Mesenchymal stem cell (in vitro differentiated cells and primary cell): ENCODE results near the gene EXOC1L.
"Not testable (repeated sequence)": the region's sequence is repeated elsewhere in the genome, so short reads cannot be mapped to it uniquely, and the experiment has no call there.

Experiments used
- DNase-seq: peaks from one replicate; pipeline ENCODE4 v3.0.0-alpha.2; 2013
- H2AFZ ChIP-seq: one replicate; pipeline ENCODE4 v1.6.1; 2013; ENCODE audit warnings: low read depth, mild to moderate bottlenecking, control low read depth, inconsistent platforms, low read length, moderate library complexity
- H2AK5ac ChIP-seq: 2 replicates; pipeline ENCODE4 v1.6.1; 2013; ENCODE audit warnings: low read length, moderate library complexity, mild to moderate bottlenecking, inconsistent platforms; ENCODE audit not compliant: severe bottlenecking
- H2BK120ac ChIP-seq: one replicate; pipeline ENCODE4 v1.6.1; 2013; ENCODE audit warnings: low read depth, mild to moderate bottlenecking, inconsistent platforms, low read length, moderate library complexity
- H2BK12ac ChIP-seq, 2 experiments: one replicate each; pipeline ENCODE4 v1.6.1; 2013; ENCODE audit warnings: inconsistent platforms in 2 of 2, low read length in 2 of 2, mild to moderate bottlenecking in 2 of 2, moderate library complexity in 2 of 2, control low read depth in 1 of 2
- H2BK15ac ChIP-seq: one replicate; pipeline ENCODE4 v1.6.1; 2013; ENCODE audit warnings: mild to moderate bottlenecking, low read depth, inconsistent platforms; ENCODE audit not compliant: poor library complexity, severe bottlenecking
- H2BK5ac ChIP-seq: 2 replicates; pipeline ENCODE4 v1.6.1; 2013; ENCODE audit warnings: low read depth, mild to moderate bottlenecking, low read length, control low read depth, inconsistent platforms; ENCODE audit not compliant: poor library complexity, severe bottlenecking
- H3K14ac ChIP-seq, 2 experiments: one replicate each; pipeline ENCODE4 v1.6.1; 2013; ENCODE audit warnings: inconsistent platforms in 2 of 2, low read length in 2 of 2, control low read depth in 1 of 2, mild to moderate bottlenecking in 1 of 2, moderate library complexity in 1 of 2
- H3K18ac ChIP-seq, 2 experiments: one replicate each; pipeline ENCODE4 v1.6.1; 2013; ENCODE audit warnings: inconsistent platforms in 2 of 2, low read length in 2 of 2, control low read depth in 1 of 2, low read depth in 1 of 2, mild to moderate bottlenecking in 1 of 2
- H3K23ac ChIP-seq, 2 experiments: one replicate each; pipeline ENCODE4 v1.6.1; 2013; ENCODE audit warnings: inconsistent platforms in 2 of 2, low read length in 2 of 2, mild to moderate bottlenecking in 2 of 2, moderate library complexity in 2 of 2, control low read depth in 1 of 2
- H3K27ac ChIP-seq: 2 replicates; pipeline ENCODE4 v1.5.1; 2013; ENCODE audit warnings: mild to moderate bottlenecking, moderate library complexity, low read length, control low read depth, inconsistent platforms; ENCODE audit not compliant: poor library complexity, severe bottlenecking
- H3K27me3 ChIP-seq, 2 experiments: 2 replicates each; pipeline versions ENCODE4 v1.6.1 to v1.7.0; 2013; ENCODE audit warnings: low read length in 2 of 2, mild to moderate bottlenecking in 2 of 2, moderate library complexity in 2 of 2, control low read depth in 1 of 2, inconsistent platforms in 1 of 2; ENCODE audit not compliant: control insufficient read depth in 1 of 2, insufficient read depth in 1 of 2
- H3K36me3 ChIP-seq, 2 experiments: 2 replicates each; pipeline versions ENCODE4 v1.6.1 to v1.7.0; 2013; ENCODE audit warnings: low read length in 2 of 2, control low read depth in 1 of 2, inconsistent platforms in 1 of 2, low read depth in 1 of 2, mild to moderate bottlenecking in 1 of 2; ENCODE audit not compliant: insufficient read depth in 2 of 2, control insufficient read depth in 1 of 2
- H3K4ac ChIP-seq, 2 experiments: one replicate each; pipeline ENCODE4 v1.6.1; 2013; ENCODE audit warnings: inconsistent platforms in 2 of 2, low read length in 2 of 2, mild to moderate bottlenecking in 2 of 2, moderate library complexity in 2 of 2, control low read depth in 1 of 2, low read depth in 1 of 2
- H3K4me1 ChIP-seq: 2 replicates; pipeline ENCODE4 v1.6.1; 2013; ENCODE audit warnings: low read depth, low read length, control low read depth; ENCODE audit not compliant: control insufficient read depth, insufficient read depth
- H3K4me2 ChIP-seq: 2 replicates; pipeline ENCODE4 v1.6.1; 2013; ENCODE audit warnings: low read length, mild to moderate bottlenecking, inconsistent platforms; ENCODE audit not compliant: poor library complexity, severe bottlenecking
- H3K4me3 ChIP-seq, 2 experiments: 2 replicates each; pipeline versions ENCODE4 v1.5.1 to v1.7.0; 2013; ENCODE audit warnings: low read length in 2 of 2, mild to moderate bottlenecking in 2 of 2, control low read depth in 1 of 2, low read depth in 1 of 2; ENCODE audit not compliant: insufficient read depth in 1 of 2
- H3K79me1 ChIP-seq: replicated peaks from 2 replicates; pipeline ENCODE4 v1.6.1; 2013; ENCODE audit warnings: mild to moderate bottlenecking, control low read depth, low read length, inconsistent platforms; ENCODE audit not compliant: poor library complexity, severe bottlenecking
- H3K9ac ChIP-seq: 2 replicates; pipeline ENCODE4 v1.7.0; 2013; ENCODE audit warnings: mild to moderate bottlenecking, low read length, moderate library complexity
- H3K9me3 ChIP-seq: 2 replicates; pipeline ENCODE4 v1.7.0; 2013; ENCODE audit warnings: mild to moderate bottlenecking, low read length; ENCODE audit not compliant: control insufficient read depth
- H4K8ac ChIP-seq: one replicate; pipeline ENCODE4 v1.6.1; 2013; ENCODE audit warnings: inconsistent platforms, mild to moderate bottlenecking, low read length, moderate library complexity
- H4K91ac ChIP-seq: one replicate; pipeline ENCODE4 v1.6.1; 2013; ENCODE audit warnings: mild to moderate bottlenecking, low read length, inconsistent platforms
- WGBS: methylation state at CpG from one replicate; pipeline ENCODE4 v1.1.7; 2013; ENCODE audit warnings: mixed read lengths; 5-methylcytosine and 5-hydroxymethylcytosine counted together

The EXOC1L gene

GRCh38 chr4:55842312-55842711, 22.7 kb downstream of the EXOC1L start:
- not testable (repeated sequence) for H4K91ac ChIP-seq, H3K4me1 ChIP-seq, H3K9ac ChIP-seq, H2AK5ac ChIP-seq, H3K36me3 ChIP-seq, H2AFZ ChIP-seq, H3K9me3 ChIP-seq, H3K4me3 ChIP-seq, H2BK15ac ChIP-seq, H2BK5ac ChIP-seq, H3K14ac ChIP-seq, H2BK12ac ChIP-seq, H3K27me3 ChIP-seq, H4K8ac ChIP-seq, H3K18ac ChIP-seq, H3K79me1 ChIP-seq, H3K27ac ChIP-seq, H3K4me2 ChIP-seq, H3K23ac ChIP-seq, DNase-seq, H3K4ac ChIP-seq, H2BK120ac ChIP-seq
- WGBS: 9% methylated on average over 4 of the region's 10 CpGs

DNA sequence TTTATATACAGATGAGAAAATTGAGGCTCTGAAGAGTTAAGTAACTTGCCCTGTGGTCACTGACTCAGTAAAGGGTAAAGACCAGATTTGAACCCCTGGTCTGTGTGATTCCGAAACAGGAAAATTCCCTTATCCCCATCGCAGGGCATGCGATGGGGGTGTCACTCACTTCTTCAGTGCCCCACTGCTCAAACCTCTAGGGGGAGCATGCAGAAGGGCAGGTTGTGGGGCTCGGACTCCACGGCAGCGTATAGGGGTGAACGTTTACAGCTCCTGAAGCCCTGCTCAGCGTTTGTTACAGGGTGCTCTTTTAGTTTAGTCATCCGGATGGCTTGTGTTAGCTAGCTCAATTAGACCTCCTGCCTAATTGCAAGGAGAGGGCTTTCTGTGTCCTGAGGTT, 30.1 kb downstream of the EXOC1L start:
- 85% methylated on average over 9 of the region's 9 CpGs for WGBS
- Histone ChIP-seq H2BK12ac (no peak overlapping the region), H3K18ac (no peak overlapping the region)

DNA sequence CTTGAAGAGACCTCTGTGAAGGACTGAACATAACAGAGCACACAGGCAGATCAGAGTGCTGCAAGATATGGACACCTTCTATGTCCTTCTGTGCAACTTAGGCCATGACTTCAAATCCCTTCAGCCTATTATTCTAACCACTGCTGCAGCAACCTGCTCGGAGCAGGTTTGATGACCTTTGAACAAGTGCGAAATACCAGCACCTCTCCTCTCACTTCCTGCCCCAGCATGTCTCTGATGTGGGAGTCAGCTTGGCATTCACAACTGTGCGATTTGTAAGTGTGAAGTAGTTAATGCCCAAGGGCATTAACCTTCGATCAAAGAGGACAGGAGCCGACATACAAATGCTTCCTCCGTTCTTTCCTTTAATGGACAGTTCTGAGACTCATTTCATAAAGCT, 32.3 kb downstream of the EXOC1L start:
- no peak overlapping the region for H3K18ac ChIP-seq
- peaks cover 8% of the 10 kb centered on the region for H3K79me1 ChIP-seq
- no peaks in the 10 kb centered on the region for H3K9me3 ChIP-seq
- no peaks in the 10 kb centered on the region for H3K36me3 ChIP-seq
- H3K27ac ChIP-seq: no peak overlapping the region
- H3K27me3 ChIP-seq: no peaks in the 10 kb centered on the region
- H2BK120ac ChIP-seq: no peak overlapping the region
- no peak overlapping the region for H2BK5ac ChIP-seq
- DNase-seq: no peak
- no peak overlapping the region for H3K4ac ChIP-seq
- no peak overlapping the region for H3K4me3 ChIP-seq
- no peaks in the 10 kb centered on the region for H3K4me1 ChIP-seq
- no peak overlapping the region for H2AK5ac ChIP-seq
- 96% methylated on average over 5 of the region's 6 CpGs for WGBS
- no peak overlapping the region for H2BK12ac ChIP-seq
- no peak overlapping the region for H3K9ac ChIP-seq
- H3K14ac ChIP-seq: no peak overlapping the region
- H3K23ac ChIP-seq: no peak overlapping the region
- H4K8ac ChIP-seq: no peak overlapping the region
- H4K91ac ChIP-seq: no peak overlapping the region
- no peak overlapping the region for H2BK15ac ChIP-seq
- no peak overlapping the region for H2AFZ ChIP-seq
- H3K4me2 ChIP-seq: no peak overlapping the region

More for the DNA sequence above, 30.1 kb downstream of the EXOC1L start:
- Histone ChIP-seq H3K9me3 (no peaks in the 10 kb centered on the region), H2BK15ac (no peak overlapping the region), H3K4me1 (no peaks in the 10 kb centered on the region), H3K23ac (no peak overlapping the region), H2AFZ (no peak overlapping the region), H2AK5ac (no peak overlapping the region), H3K27me3 (no peaks in the 10 kb centered on the region), H3K4me3 (no peak overlapping the region), H3K4ac (no peak overlapping the region), H4K8ac (no peak overlapping the region), H2BK5ac (no peak overlapping the region), H3K27ac (no peak overlapping the region), H3K4me2 (no peak overlapping the region), H3K36me3 (no peaks in the 10 kb centered on the region), H3K79me1 (peaks cover 3% of the 10 kb centered on the region), H3K14ac (no peak overlapping the region), H2BK120ac (no peak overlapping the region), H3K9ac (no peak overlapping the region), H4K91ac (no peak overlapping the region)
- DNase-seq: no peak

GRCh38 chr4:55853484-55854046, 34.0 kb downstream of the EXOC1L start, which contains the start of gene EXOC1:
Gene EXOC1 (plus strand): TSS chr4:55853648. CDS start chr4:55858324, 4,676 bp downstream.
- peak within 1 kb of the TSS; percentile 95 for H2BK15ac ChIP-seq
- peak within 1 kb of the TSS; percentile 41 for H2AK5ac ChIP-seq
- peak within 1 kb of the TSS; percentile 99 for H4K8ac ChIP-seq
- H2AFZ ChIP-seq: peak within 1 kb of the TSS; percentile 99
- H3K4me1 ChIP-seq: no peaks in the 10 kb centered on the region
- H3K18ac ChIP-seq: peak within 1 kb of the TSS; percentile 91 to 97
- no peaks in the 10 kb centered on the region for H3K27me3 ChIP-seq
- H2BK120ac ChIP-seq: peak within 1 kb of the TSS; percentile 95
- H3K14ac ChIP-seq: peak within 1 kb of the TSS; percentile 38 to 97
- H3K4me3 ChIP-seq: peak within 1 kb of the TSS; percentile 94 to 97
- peak within 1 kb of the TSS in 1 of 2 experiments; percentile 72 for H2BK12ac ChIP-seq
- H3K79me1 ChIP-seq: peaks cover 11% of the 10 kb centered on the region
- peak within 1 kb of the TSS in 1 of 2 experiments; percentile 93 for H3K23ac ChIP-seq
- peak; percentile 98 for DNase-seq
- no peaks in the 10 kb centered on the region for H3K9me3 ChIP-seq
- peak within 1 kb of the TSS; percentile 52 for H3K27ac ChIP-seq
- no peak within 1 kb of the TSS for H2BK5ac ChIP-seq
- peak within 1 kb of the TSS; percentile 95 for H3K9ac ChIP-seq
- H3K4ac ChIP-seq: peak within 1 kb of the TSS; percentile 91 to 98
- WGBS: under 1% methylated on average over 43 of the region's 50 CpGs
- peak within 1 kb of the TSS; percentile 83 for H3K4me2 ChIP-seq
- peak within 1 kb of the TSS; percentile 95 for H4K91ac ChIP-seq
- peaks cover 0 to 6% of the 10 kb centered on the region in 2 experiments for H3K36me3 ChIP-seq
